ENCODE results near the gene TBX3.

TBX3 gene

DNA sequence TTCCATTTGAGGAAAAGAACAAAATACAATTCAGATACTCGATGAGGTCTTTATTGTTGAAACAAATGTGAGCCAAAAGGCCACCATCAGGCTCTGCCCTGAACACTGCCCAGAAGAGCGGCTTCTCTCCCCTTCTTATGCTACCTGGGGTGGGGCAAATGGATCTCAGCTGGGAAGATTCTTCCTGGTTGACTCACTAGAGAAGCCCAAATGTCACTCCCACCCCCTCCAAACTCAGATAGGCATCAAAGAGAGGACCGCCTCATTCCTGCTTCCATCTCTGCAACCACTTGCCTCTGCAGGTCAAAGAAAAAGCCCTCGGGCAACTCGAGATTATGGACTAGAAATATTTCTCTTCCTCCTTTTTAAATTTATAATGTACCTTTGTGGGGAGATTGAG, 55.8 kb downstream of the TBX3 start:
- no peak for FAIRE-seq
- no peak for DNase-seq (ENCODE audit: low spot score)

DNA sequence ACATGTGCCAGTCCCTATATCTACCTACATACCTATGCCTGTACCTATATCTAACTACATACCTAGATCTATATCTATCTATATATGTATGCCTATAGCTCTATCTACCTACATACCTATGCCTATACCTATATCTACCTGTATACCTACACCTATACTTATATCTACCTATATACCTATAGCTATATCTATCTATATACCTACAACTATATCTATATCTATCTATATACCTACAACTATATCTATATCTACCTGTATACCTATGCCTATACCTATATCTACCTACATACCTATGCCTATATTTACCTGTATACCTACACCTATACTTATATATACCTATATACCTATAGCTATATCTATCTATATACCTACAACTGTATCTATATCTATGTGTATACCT, 56.6 kb downstream of the TBX3 start:
- DNase-seq (ENCODE audit: low spot score): no peak
- no peak for FAIRE-seq

DNA sequence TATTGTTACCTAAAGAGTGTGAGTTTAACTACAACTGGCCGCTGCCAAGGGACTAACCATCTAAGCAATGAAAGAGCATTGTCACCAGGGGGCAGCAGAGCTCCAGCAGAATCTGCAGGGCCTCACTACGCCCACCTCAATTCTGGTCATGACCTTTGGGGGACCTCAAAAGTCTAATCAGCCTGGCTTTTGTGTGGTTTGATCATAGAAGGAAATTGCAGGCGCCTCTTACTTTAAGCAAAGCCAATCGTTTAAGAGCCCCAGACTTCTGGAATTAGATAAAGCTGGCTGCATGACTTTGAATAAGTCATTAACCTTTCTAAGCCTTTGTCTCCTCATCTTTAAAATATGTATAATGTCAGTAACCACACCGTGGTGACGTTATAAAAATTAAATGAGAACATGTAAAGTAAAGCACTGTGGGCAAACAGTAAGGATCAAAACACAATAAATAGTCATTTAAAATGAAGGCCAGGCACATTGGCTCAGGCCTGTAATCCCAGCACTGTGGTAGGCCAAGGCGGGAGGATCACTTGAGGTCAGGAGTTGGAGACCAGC, 58.6 kb downstream of the TBX3 start:
- no peak for FAIRE-seq

DNA sequence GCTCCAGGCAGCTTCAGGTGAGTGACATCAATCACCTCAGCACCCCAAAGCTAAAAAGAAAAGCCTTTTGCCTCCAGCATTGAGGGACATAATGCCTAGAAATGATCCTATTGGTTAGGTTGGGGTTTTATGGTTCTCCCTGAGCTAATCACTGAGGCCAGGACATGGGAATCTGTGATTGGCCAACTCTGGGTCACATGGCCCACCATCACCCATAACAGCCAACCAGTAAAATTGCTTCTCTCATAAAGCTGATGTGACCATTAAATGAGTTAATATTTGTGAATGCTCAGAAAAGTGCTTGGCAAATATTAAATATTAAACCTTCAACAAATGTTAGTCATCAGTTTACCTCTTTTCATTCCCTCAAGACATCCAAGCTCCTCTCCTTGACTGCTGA, 60.2 kb downstream of the TBX3 start:
- no peak for FAIRE-seq
- no peak for DNase-seq (ENCODE audit: low spot score)

More for the DNA sequence above, 58.6 kb downstream of the TBX3 start:
- DNase-seq (ENCODE audit: low spot score): no peak

Measured in RCC 7860 (cell line).